Osteocyte (in vitro differentiated cells): Measurements from ENCODE around the gene MYO1H. TPM values are rescaled to one million over a fixed set of nuclear protein-coding genes. Genes with fewer than 3 reads are reported as not detected.

Source experiments
- DNase-seq: peaks from one replicate; pipeline ENCODE4 v3.0.0; 2021; ENCODE audit warnings: mixed read lengths; ENCODE audit not compliant: unreplicated experiment; ENCODE audit errors: extremely low spot score
- H3K27ac Mint-ChIP-seq: one replicate; pipeline ENCODE4 v1.8.0; 2021; ENCODE audit warnings: mild to moderate bottlenecking, mixed read lengths; ENCODE audit not compliant: unreplicated experiment
- H3K27me3 Mint-ChIP-seq: one replicate; pipeline ENCODE4 v1.8.0; 2021; ENCODE audit warnings: mixed read lengths; ENCODE audit not compliant: unreplicated experiment
- H3K36me3 Mint-ChIP-seq: one replicate; pipeline ENCODE4 v1.8.0; 2021; ENCODE audit warnings: mixed read lengths; ENCODE audit not compliant: unreplicated experiment
- H3K4me1 Mint-ChIP-seq: one replicate; pipeline ENCODE4 v1.8.0; 2021; ENCODE audit warnings: mixed read lengths; ENCODE audit not compliant: unreplicated experiment
- H3K4me3 Mint-ChIP-seq: one replicate; pipeline ENCODE4 v1.8.0; 2021; ENCODE audit warnings: mild to moderate bottlenecking, moderate library complexity, mixed read lengths; ENCODE audit not compliant: unreplicated experiment
- H3K9me3 Mint-ChIP-seq: one replicate; pipeline ENCODE4 v1.8.0; 2021; ENCODE audit warnings: mixed read lengths; ENCODE audit not compliant: unreplicated experiment
- CTCF ChIP-seq: fragments of 200-600 bp; sonication (generic); IDR thresholded peaks from 2 replicates; pipeline ENCODE4 v1.5.0; 2021; ENCODE audit warnings: antibody characterized with exemption, mild to moderate bottlenecking, moderate library complexity
- total RNA-seq: library from RNA; stranded (reverse); gene quantifications from 2 replicates; pipeline ENCODE4 v1.2.1, GENCODE V29; 2021

Gene MYO1H
- total RNA-seq, 1 donor from 2014 or later: not detected

GRCh38 chr12:109302770-109303169, 44.9 kb upstream of the MYO1H start:
- Mint-ChIP-seq H3K27ac (no peak overlapping the region), H3K27me3 (peaks cover 62% of the 10 kb centered on the region), H3K4me3 (no peak overlapping the region), H3K4me1 (no peaks in the 10 kb centered on the region), H3K36me3 (no peaks in the 10 kb centered on the region), H3K9me3 (no peaks in the 10 kb centered on the region)
- no peak for DNase-seq
- no peak for TF ChIP-seq CTCF

GRCh38 chr12:109304485-109304884, 43.2 kb upstream of the MYO1H start:
- no peak for DNase-seq
- Mint-ChIP-seq H3K9me3 (no peaks in the 10 kb centered on the region), H3K36me3 (no peaks in the 10 kb centered on the region), H3K27ac (no peak overlapping the region), H3K27me3 (peaks cover 72% of the 10 kb centered on the region), H3K4me3 (no peak overlapping the region), H3K4me1 (peaks cover 8% of the 10 kb centered on the region)
- TF ChIP-seq CTCF: no peak

GRCh38 chr12:109305547-109305946, 42.2 kb upstream of the MYO1H start:
- no peak overlapping the region for H3K27ac Mint-ChIP-seq
- no peak overlapping the region for H3K4me3 Mint-ChIP-seq
- H3K4me1 Mint-ChIP-seq: peaks cover 11% of the 10 kb centered on the region
- no peaks in the 10 kb centered on the region for H3K9me3 Mint-ChIP-seq
- H3K27me3 Mint-ChIP-seq: peaks cover 76% of the 10 kb centered on the region
- H3K36me3 Mint-ChIP-seq: no peaks in the 10 kb centered on the region
- TF ChIP-seq CTCF: no peak
- DNase-seq: no peak

- Mint-ChIP-seq H3K4me3 (no peak overlapping the region), H3K27ac (no peak overlapping the region), H3K36me3 (no peaks in the 10 kb centered on the region), H3K4me1 (peaks cover 14% of the 10 kb centered on the region), H3K27me3 (peaks cover 80% of the 10 kb centered on the region), H3K9me3 (no peaks in the 10 kb centered on the region)
- TF ChIP-seq CTCF: no peak
- no peak for DNase-seq
These were observed 40.6 kb upstream of the MYO1H start for GRCh38 chr12:109307051-109307450.

GRCh38 chr12:109308534-109309380, 38.9 kb upstream of the MYO1H start, which contains the start of gene FOXN4:
TSS of gene FOXN4 (minus strand) at chr12:109309284. CDS start at chr12:109308321, 963 bp downstream.
- DNase-seq: no peak
- no peak within 1 kb of the TSS for H3K27ac Mint-ChIP-seq
- no peak for TF ChIP-seq CTCF
- H3K4me1 Mint-ChIP-seq: peaks cover 14% of the 10 kb centered on the region
- H3K4me3 Mint-ChIP-seq: peak within 1 kb of the TSS; percentile 76
- peaks cover 79% of the 10 kb centered on the region for H3K27me3 Mint-ChIP-seq
- no peaks in the 10 kb centered on the region for H3K36me3 Mint-ChIP-seq
- H3K9me3 Mint-ChIP-seq: no peaks in the 10 kb centered on the region
